GM19240 (cell line): ENCODE results near the gene U2AF1L4.

Source experiments
- DNase-seq: peaks from one replicate; pipeline ENCODE4 v3.0.0; 2011; ENCODE audit warnings: low spot score; ENCODE audit not compliant: insufficient read length

Gene U2AF1L4

DNA sequence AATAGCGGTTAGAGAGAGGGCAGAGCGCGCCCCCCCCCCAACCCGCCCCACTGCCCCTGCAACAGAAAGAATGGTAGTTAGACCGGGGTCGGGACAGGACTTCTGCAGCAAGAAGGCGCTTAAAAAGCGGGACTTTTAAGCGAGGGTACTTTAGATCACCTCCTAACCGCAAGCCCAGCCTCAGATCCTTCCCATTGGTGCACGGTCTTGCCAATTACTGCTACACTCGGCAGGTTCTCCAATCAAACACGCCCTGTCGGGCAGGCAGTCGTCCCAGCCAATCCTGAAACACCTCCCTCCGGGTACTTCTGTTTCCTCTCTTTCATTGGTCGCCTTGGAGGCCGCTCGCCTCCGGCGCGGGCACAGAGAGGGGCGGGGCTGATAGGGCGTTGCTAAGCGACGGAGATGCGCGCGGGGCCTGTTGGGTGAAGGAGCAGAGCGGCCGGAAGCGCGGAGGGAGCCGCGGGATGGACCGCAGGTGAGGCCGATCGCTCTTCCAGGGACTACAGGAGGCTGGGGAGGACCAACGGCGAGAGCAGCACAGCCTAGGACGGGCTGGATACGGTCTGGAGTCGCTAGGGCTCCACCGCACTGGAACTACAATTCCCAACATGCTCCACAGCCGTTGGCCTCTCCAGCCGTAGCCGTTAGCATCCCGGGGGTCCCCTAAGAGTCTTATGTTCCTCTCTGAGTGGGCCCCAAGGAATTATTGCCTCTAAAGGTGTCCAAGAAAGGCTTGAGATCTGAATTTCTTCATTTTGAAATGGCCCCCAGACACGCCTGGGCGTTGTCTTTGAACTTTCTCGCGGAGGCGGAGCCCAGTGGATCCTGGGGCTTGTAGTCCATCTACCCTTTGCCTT is 12.8 kb upstream of the U2AF1L4 start, which contains the start of gene PROSER3:
Gene PROSER3 (plus strand): TSS at position 428 of the 860 bp plus-strand sequence. CDS start 40 bp downstream, at position 468.
- DNase-seq: peak; percentile 99

DNA sequence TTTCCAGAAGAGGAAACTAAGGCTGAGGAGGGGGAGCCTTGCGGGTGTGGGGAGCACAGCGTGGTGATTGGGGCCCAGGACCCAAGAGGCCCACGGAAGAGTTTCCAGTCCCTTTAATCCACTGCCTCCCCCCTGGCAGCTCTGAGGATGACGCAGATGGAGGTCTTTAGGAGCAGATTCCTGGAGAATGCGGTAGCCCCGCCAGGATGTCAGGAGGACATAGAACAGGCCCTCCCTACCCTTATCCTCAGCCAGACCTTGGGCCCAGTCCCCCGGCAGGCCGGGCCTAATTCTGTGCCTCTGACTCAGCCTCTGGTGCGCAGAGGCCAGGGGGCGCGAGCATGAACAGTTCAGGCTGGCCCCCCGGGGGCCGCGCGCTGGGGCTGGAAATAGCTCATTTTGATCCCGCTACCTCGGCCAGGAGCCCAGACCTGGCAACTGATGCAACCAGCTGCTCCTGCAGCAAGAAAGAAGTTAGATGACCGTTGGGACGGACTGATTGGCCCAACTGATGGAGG is 12.1 kb upstream of the U2AF1L4 start:
- DNase-seq: no peak

DNA sequence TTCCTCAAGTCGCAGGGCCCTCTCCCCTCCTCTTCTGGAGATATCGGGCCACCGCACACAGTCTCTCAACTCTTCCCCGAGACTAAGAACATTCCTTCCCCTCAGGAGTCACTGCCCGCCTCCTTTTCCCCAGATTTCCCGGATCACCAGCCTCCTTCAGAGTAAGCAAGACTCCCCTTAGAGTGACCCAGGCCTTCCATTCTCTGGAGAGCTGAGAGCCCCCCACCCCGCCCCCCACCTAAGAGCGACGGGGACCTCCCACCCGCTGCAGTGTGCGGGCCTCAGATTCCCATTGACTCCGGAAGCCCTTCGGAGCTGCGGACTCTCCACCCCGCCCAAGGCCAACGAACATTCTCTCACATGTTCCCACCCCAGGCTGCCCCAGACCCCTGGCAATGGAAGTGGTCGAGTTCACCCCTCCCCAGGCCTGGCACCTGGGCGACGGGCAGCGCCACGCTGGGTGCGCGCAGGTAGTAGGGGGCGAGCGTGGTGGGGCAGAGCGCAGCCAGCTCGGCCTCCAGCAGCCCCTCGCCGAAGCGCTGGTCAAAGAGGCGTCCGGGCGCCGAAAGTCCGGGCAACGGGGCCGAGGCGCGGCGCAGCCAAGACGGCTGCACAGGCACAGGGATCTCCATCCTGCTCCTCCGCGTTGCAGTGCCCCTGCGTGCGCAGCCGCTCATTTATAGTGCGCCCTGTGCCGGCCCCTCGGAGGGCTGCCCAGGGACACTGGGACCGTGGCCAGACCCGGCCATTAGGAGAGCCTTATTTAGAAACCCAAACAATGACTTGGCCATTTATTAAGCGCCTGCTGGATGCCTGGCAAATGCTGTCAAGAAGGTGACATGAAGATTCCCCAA is 11.4 kb upstream of the U2AF1L4 start, which contains the start of gene HSPB6:
Gene HSPB6 (minus strand): TSS at position 653 of the 854 bp plus-strand sequence. CDS start 21 bp downstream, at position 632.
- no peak for DNase-seq

DNA sequence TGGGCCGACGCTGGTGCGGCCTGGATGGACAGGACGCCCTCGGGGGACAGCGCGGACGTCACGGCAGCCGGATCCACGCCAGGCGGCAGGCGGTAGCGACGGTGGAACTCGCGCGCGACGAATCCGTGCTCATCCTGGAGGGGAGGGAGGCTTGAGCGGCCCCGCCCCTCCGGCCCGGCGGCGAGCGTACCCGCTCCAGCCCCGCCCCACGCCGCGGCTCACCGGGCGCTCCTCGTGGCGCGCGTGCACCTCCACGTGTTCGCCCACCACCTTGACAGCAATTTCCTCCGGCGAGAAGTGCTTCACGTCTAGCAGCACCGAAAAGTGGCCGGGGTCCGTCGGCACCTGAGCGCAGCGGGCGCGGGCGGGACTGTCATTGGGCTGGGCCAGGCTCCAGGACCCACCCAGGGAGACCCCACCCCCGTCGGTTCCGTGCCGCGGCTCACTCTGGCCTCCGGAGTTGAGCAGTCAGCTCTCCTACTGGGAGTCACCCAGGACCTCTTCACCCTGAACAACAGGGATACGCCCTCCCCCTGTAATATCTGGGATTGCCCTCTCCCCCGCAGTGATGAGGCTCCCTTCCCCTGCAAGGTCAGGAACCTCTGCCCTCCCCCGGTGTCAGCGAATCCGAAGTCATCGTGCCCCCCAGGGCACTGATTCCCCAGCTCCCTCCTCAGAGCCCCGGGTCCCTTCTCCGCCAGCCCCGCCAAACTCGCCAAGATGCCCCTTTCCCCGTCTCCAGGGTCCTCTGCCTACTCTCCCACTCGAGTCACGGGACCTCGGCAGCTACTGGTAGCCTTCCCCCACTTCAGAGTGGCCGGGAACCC is 10.5 kb upstream of the U2AF1L4 start:
- DNase-seq: no peak

GRCh38 chr19:35755131-35755549 is 9.9 kb upstream of the U2AF1L4 start:
- no peak for DNase-seq

DNA sequence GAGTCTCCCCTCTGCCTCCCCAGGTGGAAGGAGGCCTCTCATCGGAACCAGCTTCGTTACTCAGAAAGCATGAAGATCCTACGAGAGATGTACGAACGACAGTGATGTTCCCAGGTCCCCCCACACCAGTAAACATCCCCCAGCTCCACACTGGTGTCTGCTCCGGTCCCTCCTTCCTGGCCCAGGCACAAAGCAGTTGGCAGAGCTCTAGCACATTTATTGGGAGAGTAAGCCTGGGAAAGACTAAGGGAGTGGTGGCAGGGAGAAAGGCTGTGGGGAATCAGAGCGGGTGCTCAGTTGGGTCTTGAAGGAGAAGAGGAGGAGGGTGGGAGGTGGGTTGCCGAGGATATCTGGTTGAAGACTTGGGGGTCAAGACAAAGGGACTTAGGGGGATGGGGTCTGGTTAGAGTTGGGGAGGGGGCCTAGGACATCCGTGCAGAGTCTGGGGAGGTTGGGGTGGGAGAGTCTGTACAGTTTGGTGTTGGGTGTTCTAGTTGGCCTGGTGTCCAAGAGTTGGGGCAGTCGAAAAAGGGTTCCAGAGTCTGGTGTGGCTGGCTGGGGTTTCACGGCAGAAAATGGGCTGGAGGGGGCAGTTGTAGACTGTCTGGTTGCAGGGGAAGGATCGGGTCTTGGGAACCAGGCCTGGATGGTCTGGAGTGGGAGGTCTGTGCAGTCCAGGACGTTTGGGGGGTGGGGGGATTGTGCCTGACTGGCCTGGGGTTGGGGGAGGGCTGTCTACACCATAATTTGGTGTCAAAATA is 9.3 kb upstream of the U2AF1L4 start:
- no peak for DNase-seq

GRCh38 chr19:35753634-35754369 is 8.6 kb upstream of the U2AF1L4 start:
- DNase-seq: no peak

- no peak for DNase-seq
Measured at GRCh38 chr19:35752746-35753350, 7.6 kb upstream of the U2AF1L4 start.

DNA sequence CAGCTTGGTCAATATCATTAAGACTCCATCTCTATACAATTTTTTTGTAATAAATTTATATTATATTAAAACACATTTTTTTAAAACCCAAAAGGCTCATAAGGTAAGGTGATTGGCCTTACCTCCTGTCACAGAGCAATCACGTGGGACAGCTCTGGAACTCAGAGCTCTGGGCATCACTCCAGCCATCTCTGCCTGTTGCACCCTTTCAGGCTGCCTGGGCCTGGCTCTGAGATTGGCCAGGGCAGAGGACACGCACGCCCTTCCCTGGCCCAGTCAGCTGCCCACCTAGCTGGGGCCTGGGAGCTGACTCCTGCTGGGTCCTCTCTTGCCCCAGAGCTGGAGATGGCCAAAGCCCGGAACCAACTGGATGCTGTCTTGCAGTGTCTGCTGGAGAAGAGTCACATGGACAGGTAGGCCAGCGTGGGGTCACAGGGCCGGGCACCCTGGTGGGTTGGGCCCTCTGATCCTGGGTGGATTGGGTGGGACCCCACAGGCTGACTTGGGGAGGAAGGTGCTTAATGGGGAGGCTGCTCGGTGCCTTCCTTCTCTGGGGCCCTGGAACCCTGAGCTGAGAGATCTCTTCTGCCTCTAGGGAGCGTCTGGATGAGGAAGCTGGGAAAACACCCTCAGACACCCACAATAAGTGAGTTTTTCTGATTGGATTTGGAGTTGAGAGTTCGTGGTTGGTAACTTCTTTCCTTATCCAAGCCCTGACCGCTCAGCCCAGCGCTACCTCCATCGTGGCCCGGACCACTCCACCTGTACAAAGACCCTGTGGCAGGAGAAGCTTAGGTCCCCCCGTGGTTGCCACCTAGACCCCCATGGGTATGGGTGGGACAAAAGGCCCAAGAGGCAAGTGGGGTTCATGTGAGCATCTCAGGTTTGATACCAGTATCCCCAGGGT is 6.9 kb upstream of the U2AF1L4 start:
- DNase-seq: no peak

- no peak for DNase-seq
Measured at GRCh38 chr19:35750167-35750566, 4.9 kb upstream of the U2AF1L4 start.

DNA sequence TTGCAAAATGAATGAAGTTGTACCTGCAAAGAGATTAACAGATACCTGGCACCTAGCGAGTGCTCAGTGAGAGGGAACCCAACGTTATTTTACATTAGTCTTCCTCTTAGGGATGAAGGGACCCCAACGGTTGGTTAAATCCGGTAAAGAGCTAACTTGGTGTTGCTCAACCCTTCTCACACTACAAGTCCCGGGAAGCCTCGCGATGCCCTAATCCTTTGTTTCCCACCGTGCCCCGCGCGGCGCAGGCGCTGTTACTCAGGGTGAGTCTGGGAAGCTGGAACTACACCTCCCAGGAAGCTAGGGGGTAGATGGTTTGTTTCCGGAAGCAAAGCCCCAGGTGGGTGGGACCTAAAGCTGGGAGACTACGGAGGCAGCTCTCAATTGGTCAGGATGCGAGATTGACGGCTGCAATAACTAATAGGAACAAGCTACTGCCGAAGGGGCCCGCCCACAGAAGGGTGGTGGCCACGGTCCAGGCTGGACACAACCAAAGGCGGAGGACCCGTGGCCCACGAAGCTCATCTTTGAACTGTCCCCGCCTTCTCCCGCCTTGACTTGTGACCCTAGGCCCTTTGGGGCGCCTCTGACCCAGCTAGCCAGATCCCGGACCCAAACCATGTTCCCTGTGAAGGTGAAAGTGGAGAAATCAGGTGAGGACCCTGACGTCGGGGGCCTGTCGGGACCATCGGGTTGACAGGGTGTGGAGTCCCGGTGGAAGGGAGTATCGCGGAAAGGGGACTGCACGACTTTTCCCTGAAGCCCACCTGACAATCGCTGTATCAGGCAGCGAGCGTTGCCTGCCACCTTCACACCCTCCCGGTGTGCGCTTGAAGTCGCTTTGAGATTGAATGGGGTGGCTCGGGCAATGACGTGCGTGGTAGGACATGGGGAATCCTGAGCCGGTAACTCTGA is 3.1 kb upstream of the U2AF1L4 start, which contains the start of gene LIN37:
Gene LIN37 (plus strand): TSS at position 471 of the 915 bp plus-strand sequence. CDS start 149 bp downstream, at position 620.
- peak; percentile 82 for DNase-seq

DNA sequence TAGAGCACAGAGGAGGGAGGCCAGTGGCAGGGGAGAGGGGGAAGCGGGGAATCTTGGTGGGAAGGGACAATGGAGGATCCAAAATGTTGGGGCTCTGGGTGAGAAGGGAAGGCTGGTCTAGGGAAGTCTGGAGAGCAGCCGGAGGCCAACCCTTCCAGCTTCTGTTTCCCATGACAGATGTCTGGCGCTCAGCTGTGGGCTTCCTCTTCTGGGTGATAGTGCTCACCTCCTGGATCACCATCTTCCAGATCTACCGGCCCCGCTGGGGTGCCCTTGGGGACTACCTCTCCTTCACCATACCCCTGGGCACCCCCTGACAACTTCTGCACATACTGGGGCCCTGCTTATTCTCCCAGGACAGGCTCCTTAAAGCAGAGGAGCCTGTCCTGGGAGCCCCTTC is 1.3 kb upstream of the U2AF1L4 start:
- no peak for DNase-seq

DNA sequence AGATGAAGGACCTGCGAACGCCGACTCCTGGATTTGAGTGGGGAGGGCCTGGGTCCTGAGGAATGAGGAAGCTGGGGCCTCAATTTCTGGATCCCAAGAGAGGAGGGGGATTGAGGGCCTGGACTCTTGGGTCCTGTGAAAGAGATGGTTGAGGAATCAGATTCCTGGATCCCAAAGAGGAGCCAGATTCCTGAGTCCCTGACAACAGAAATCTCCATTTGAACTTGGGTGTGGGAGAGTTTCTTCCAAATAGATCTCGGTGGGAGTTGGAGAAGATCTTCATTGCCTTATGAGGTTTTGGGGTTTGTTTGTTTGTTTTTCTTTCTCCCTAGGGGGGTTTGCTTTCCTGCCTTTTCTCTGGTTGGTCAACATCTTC is 857 bp upstream of the U2AF1L4 start:
- DNase-seq: no peak

GRCh38 chr19:35744430-35745327 is 539 bp downstream of the U2AF1L4 start:
- DNase-seq: peak; percentile 49

DNA sequence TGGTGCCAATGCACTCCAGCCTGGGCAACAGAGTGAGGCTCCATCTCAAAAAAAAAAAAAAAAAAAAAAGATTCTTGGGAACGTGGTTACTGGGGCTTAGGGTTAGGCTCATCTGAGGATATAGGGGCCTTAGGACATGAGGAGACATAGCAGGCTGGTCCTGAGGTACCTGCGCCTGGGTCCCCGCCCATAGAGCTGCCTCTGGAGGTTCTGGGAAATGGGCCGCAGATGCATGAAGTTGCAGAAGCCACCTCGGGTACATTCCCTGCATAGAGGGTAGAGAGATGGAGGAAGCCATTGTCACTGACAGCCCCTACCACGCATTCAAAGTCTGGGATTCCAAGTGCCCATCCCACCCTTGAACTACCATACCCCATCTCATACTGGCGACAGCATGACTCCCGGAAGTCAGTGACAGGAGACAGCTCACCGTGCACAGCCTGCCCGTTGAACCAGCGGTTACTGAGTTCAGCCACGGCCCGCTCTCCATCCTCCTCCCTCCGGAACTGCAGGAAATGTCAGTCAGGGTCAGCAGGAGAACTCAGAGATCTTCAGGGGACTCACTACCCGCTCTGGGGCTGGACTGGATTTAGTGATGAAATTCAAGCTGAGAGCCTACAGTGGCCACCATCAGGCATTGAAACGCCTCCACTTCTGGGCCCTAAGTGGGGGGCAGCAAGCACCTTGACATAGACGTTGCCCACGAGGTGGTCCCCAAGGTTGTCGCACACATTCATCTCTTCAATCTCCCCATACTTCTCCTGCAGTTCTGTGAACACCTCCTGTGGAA is 1.4 kb downstream of the U2AF1L4 start:
- no peak for DNase-seq
